ENCODE data around the gene LSAMP.

Gene LSAMP

GRCh38 chr3:116140100-116140689 lies 305.1 kb downstream of the LSAMP start:
- peak; percentile 76 for TF ChIP-seq CTCF (conservative IDR thresholded peaks at IDR 0.05; ENCODE audit: low read depth, low read length)
- no peak overlapping the region for H3K4me3 ChIP-seq (ENCODE audit: low read depth, low read length)
- peak; percentile 62 for DNase-seq (ENCODE audit: low read depth)

GRCh38 chr3:116139641-116140040 lies 305.6 kb downstream of the LSAMP start:
- TF ChIP-seq CTCF (conservative IDR thresholded peaks at IDR 0.05; ENCODE audit: low read depth, low read length) = no peak
- no peak for DNase-seq (ENCODE audit: low read depth)
- no peak overlapping the region for H3K4me3 ChIP-seq (ENCODE audit: low read depth, low read length)

GRCh38 chr3:116135457-116136085 lies 309.7 kb downstream of the LSAMP start:
- DNase-seq (ENCODE audit: low read depth) = peak; percentile 61

GRCh38 chr3:116129187-116129946 lies 315.9 kb downstream of the LSAMP start:
- no peak for TF ChIP-seq CTCF (conservative IDR thresholded peaks at IDR 0.05; ENCODE audit: low read depth, low read length)
- H3K4me3 ChIP-seq (ENCODE audit: low read depth, low read length) = no peak overlapping the region
- no peak for DNase-seq (ENCODE audit: low read depth)

More at GRCh38 chr3:116135457-116136085, 309.7 kb downstream of the LSAMP start:
- TF ChIP-seq CTCF (conservative IDR thresholded peaks at IDR 0.05; ENCODE audit: low read depth, low read length) = no peak
- H3K4me3 ChIP-seq (ENCODE audit: low read depth, low read length) = no peak overlapping the region

- no peak for DNase-seq (ENCODE audit: low read depth)
- no peak for TF ChIP-seq CTCF (conservative IDR thresholded peaks at IDR 0.05; ENCODE audit: low read depth, low read length)
- H3K4me3 ChIP-seq (ENCODE audit: low read depth, low read length) = no peak overlapping the region
Observed at GRCh38 chr3:116127464-116127863, 317.8 kb downstream of the LSAMP start.

- no peak for TF ChIP-seq CTCF (conservative IDR thresholded peaks at IDR 0.05; ENCODE audit: low read depth, low read length)
- no peak overlapping the region for H3K4me3 ChIP-seq (ENCODE audit: low read depth, low read length)
- no peak for DNase-seq (ENCODE audit: low read depth)
Observed at GRCh38 chr3:116124166-116124565, 321.1 kb downstream of the LSAMP start.
